GM19099 (cell line): ENCODE results near the gene ABCF3.

ENCODE experiments used
- POLR2A ChIP-seq: IDR thresholded peaks from 3 replicates; pipeline ENCODE4 v1.6.1; 2011; ENCODE audit warnings: low read depth; ENCODE audit not compliant: insufficient read length; ENCODE audit errors: extremely low read depth

ABCF3 gene

GRCh38 chr3:184203526-184203925 is 17.5 kb downstream of the ABCF3 start:
- TF ChIP-seq POLR2A: no peak

GRCh38 chr3:184209146-184209923 is 23.3 kb downstream of the ABCF3 start:
- TF ChIP-seq POLR2A: no peak

GRCh38 chr3:184211297-184211696 is 25.3 kb downstream of the ABCF3 start:
- TF ChIP-seq POLR2A: no peak

GRCh38 chr3:184211718-184212117 is 25.7 kb downstream of the ABCF3 start:
- TF ChIP-seq POLR2A: no peak

- no peak for TF ChIP-seq POLR2A
These were observed 32.8 kb downstream of the ABCF3 start for GRCh38 chr3:184218814-184219213.

- TF ChIP-seq POLR2A: no peak
These were observed 36.5 kb downstream of the ABCF3 start for GRCh38 chr3:184222521-184222920.

GRCh38 chr3:184223946-184224345 is 37.9 kb downstream of the ABCF3 start:
- no peak for TF ChIP-seq POLR2A

- no peak for TF ChIP-seq POLR2A
These were observed 41.5 kb downstream of the ABCF3 start for GRCh38 chr3:184227481-184227935.

GRCh38 chr3:184228376-184229137 is 42.6 kb downstream of the ABCF3 start:
- no peak for TF ChIP-seq POLR2A

GRCh38 chr3:184229394-184230080 is 43.5 kb downstream of the ABCF3 start, which contains the start of gene VWA5B2:
TSS of gene VWA5B2 (plus strand) at chr3:184229585. CDS start at chr3:184230529, 944 bp downstream.
- TF ChIP-seq POLR2A: no peak

- no peak for TF ChIP-seq POLR2A
These were observed 44.1 kb downstream of the ABCF3 start for GRCh38 chr3:184230081-184230602.

GRCh38 chr3:184230603-184231528 is 44.9 kb downstream of the ABCF3 start:
- no peak for TF ChIP-seq POLR2A

- TF ChIP-seq POLR2A: no peak
These were observed 45.7 kb downstream of the ABCF3 start for GRCh38 chr3:184231671-184232070.
